HG02852 (cell line): ENCODE results near the gene SEMA3A.

Experiments
- ATAC-seq: cut with Tn5 transposase; IDR thresholded peaks from one replicate; pipeline ENCODE4 v1.9.1; 2021; ENCODE audit warnings: mild to moderate bottlenecking, moderate library complexity; ENCODE audit not compliant: unreplicated experiment

The SEMA3A gene

GRCh38 chr7:84196084-84196503 lies 1.5 kb upstream of the SEMA3A start:
- no peak for ATAC-seq

GRCh38 chr7:84195295-84196060 lies 889 bp upstream of the SEMA3A start:
- no peak for ATAC-seq

GRCh38 chr7:84193747-84194146 lies 842 bp downstream of the SEMA3A start:
- ATAC-seq, result no peak

GRCh38 chr7:84191842-84192241 lies 2.7 kb downstream of the SEMA3A start:
- no peak for ATAC-seq

- no peak for ATAC-seq
Observed at GRCh38 chr7:84191261-84191660, 3.3 kb downstream of the SEMA3A start.

- no peak for ATAC-seq
Observed at GRCh38 chr7:84190016-84190705, 4.4 kb downstream of the SEMA3A start.

GRCh38 chr7:84188786-84189405 lies 5.7 kb downstream of the SEMA3A start:
- ATAC-seq, result no peak

- ATAC-seq, result no peak
Observed at GRCh38 chr7:84187813-84188510, 6.6 kb downstream of the SEMA3A start.

GRCh38 chr7:84187087-84187805 lies 7.3 kb downstream of the SEMA3A start:
- no peak for ATAC-seq

GRCh38 chr7:84183741-84184140 lies 10.8 kb downstream of the SEMA3A start:
- no peak for ATAC-seq

- no peak for ATAC-seq
Observed at GRCh38 chr7:84182301-84182700, 12.3 kb downstream of the SEMA3A start.

- no peak for ATAC-seq
Observed at GRCh38 chr7:84181628-84182027, 13.0 kb downstream of the SEMA3A start.

GRCh38 chr7:84177758-84178412 lies 16.7 kb downstream of the SEMA3A start:
- no peak for ATAC-seq

GRCh38 chr7:84176716-84177115 lies 17.9 kb downstream of the SEMA3A start:
- ATAC-seq, result no peak

GRCh38 chr7:84175461-84175860 lies 19.1 kb downstream of the SEMA3A start:
- ATAC-seq, result no peak

GRCh38 chr7:84170646-84171045 lies 23.9 kb downstream of the SEMA3A start:
- no peak for ATAC-seq

GRCh38 chr7:84162584-84162983 lies 32.0 kb downstream of the SEMA3A start:
- ATAC-seq, result no peak

- ATAC-seq, result no peak
Observed at GRCh38 chr7:84162125-84162524, 32.5 kb downstream of the SEMA3A start.

GRCh38 chr7:84161398-84161797 lies 33.2 kb downstream of the SEMA3A start:
- no peak for ATAC-seq

- ATAC-seq, result no peak
Observed at GRCh38 chr7:84159435-84159834, 35.2 kb downstream of the SEMA3A start.
